Mesenchymal stem cell (in vitro differentiated cells and primary cell): ENCODE measurements around the gene C22orf31.
A peak's percentile ranks its signal among the peaks of the same experiment; 100 is the strongest.

Experiments
- DNase-seq: peaks from one replicate; pipeline ENCODE4 v3.0.0-alpha.2; 2013
- H2AFZ ChIP-seq: one replicate; pipeline ENCODE4 v1.6.1; 2013; ENCODE audit warnings: low read depth, mild to moderate bottlenecking, control low read depth, inconsistent platforms, low read length, moderate library complexity
- H2AK5ac ChIP-seq: 2 replicates; pipeline ENCODE4 v1.6.1; 2013; ENCODE audit warnings: low read length, moderate library complexity, mild to moderate bottlenecking, inconsistent platforms; ENCODE audit not compliant: severe bottlenecking
- H2BK120ac ChIP-seq: one replicate; pipeline ENCODE4 v1.6.1; 2013; ENCODE audit warnings: low read depth, mild to moderate bottlenecking, inconsistent platforms, low read length, moderate library complexity
- H2BK12ac ChIP-seq, 2 experiments: one replicate each; pipeline ENCODE4 v1.6.1; 2013; ENCODE audit warnings: inconsistent platforms in 2 of 2, low read length in 2 of 2, mild to moderate bottlenecking in 2 of 2, moderate library complexity in 2 of 2, control low read depth in 1 of 2
- H2BK15ac ChIP-seq: one replicate; pipeline ENCODE4 v1.6.1; 2013; ENCODE audit warnings: mild to moderate bottlenecking, low read depth, inconsistent platforms; ENCODE audit not compliant: poor library complexity, severe bottlenecking
- H2BK5ac ChIP-seq: 2 replicates; pipeline ENCODE4 v1.6.1; 2013; ENCODE audit warnings: low read depth, mild to moderate bottlenecking, low read length, control low read depth, inconsistent platforms; ENCODE audit not compliant: poor library complexity, severe bottlenecking
- H3K14ac ChIP-seq, 2 experiments: one replicate each; pipeline ENCODE4 v1.6.1; 2013; ENCODE audit warnings: inconsistent platforms in 2 of 2, low read length in 2 of 2, control low read depth in 1 of 2, mild to moderate bottlenecking in 1 of 2, moderate library complexity in 1 of 2
- H3K18ac ChIP-seq, 2 experiments: one replicate each; pipeline ENCODE4 v1.6.1; 2013; ENCODE audit warnings: inconsistent platforms in 2 of 2, low read length in 2 of 2, control low read depth in 1 of 2, low read depth in 1 of 2, mild to moderate bottlenecking in 1 of 2
- H3K23ac ChIP-seq, 2 experiments: one replicate each; pipeline ENCODE4 v1.6.1; 2013; ENCODE audit warnings: inconsistent platforms in 2 of 2, low read length in 2 of 2, mild to moderate bottlenecking in 2 of 2, moderate library complexity in 2 of 2, control low read depth in 1 of 2
- H3K27ac ChIP-seq: 2 replicates; pipeline ENCODE4 v1.5.1; 2013; ENCODE audit warnings: mild to moderate bottlenecking, moderate library complexity, low read length, control low read depth, inconsistent platforms; ENCODE audit not compliant: poor library complexity, severe bottlenecking
- H3K27me3 ChIP-seq, 2 experiments: 2 replicates each; pipeline versions ENCODE4 v1.6.1 to v1.7.0; 2013; ENCODE audit warnings: low read length in 2 of 2, mild to moderate bottlenecking in 2 of 2, moderate library complexity in 2 of 2, control low read depth in 1 of 2, inconsistent platforms in 1 of 2; ENCODE audit not compliant: control insufficient read depth in 1 of 2, insufficient read depth in 1 of 2
- H3K36me3 ChIP-seq, 2 experiments: 2 replicates each; pipeline versions ENCODE4 v1.6.1 to v1.7.0; 2013; ENCODE audit warnings: low read length in 2 of 2, control low read depth in 1 of 2, inconsistent platforms in 1 of 2, low read depth in 1 of 2, mild to moderate bottlenecking in 1 of 2; ENCODE audit not compliant: insufficient read depth in 2 of 2, control insufficient read depth in 1 of 2
- H3K4ac ChIP-seq, 2 experiments: one replicate each; pipeline ENCODE4 v1.6.1; 2013; ENCODE audit warnings: inconsistent platforms in 2 of 2, low read length in 2 of 2, mild to moderate bottlenecking in 2 of 2, moderate library complexity in 2 of 2, control low read depth in 1 of 2, low read depth in 1 of 2
- H3K4me1 ChIP-seq: 2 replicates; pipeline ENCODE4 v1.6.1; 2013; ENCODE audit warnings: low read depth, low read length, control low read depth; ENCODE audit not compliant: control insufficient read depth, insufficient read depth
- H3K4me2 ChIP-seq: 2 replicates; pipeline ENCODE4 v1.6.1; 2013; ENCODE audit warnings: low read length, mild to moderate bottlenecking, inconsistent platforms; ENCODE audit not compliant: poor library complexity, severe bottlenecking
- H3K4me3 ChIP-seq, 2 experiments: 2 replicates each; pipeline versions ENCODE4 v1.5.1 to v1.7.0; 2013; ENCODE audit warnings: low read length in 2 of 2, mild to moderate bottlenecking in 2 of 2, control low read depth in 1 of 2, low read depth in 1 of 2; ENCODE audit not compliant: insufficient read depth in 1 of 2
- H3K79me1 ChIP-seq: replicated peaks from 2 replicates; pipeline ENCODE4 v1.6.1; 2013; ENCODE audit warnings: mild to moderate bottlenecking, control low read depth, low read length, inconsistent platforms; ENCODE audit not compliant: poor library complexity, severe bottlenecking
- H3K9ac ChIP-seq: 2 replicates; pipeline ENCODE4 v1.7.0; 2013; ENCODE audit warnings: mild to moderate bottlenecking, low read length, moderate library complexity
- H3K9me3 ChIP-seq: 2 replicates; pipeline ENCODE4 v1.7.0; 2013; ENCODE audit warnings: mild to moderate bottlenecking, low read length; ENCODE audit not compliant: control insufficient read depth
- H4K8ac ChIP-seq: one replicate; pipeline ENCODE4 v1.6.1; 2013; ENCODE audit warnings: inconsistent platforms, mild to moderate bottlenecking, low read length, moderate library complexity
- H4K91ac ChIP-seq: one replicate; pipeline ENCODE4 v1.6.1; 2013; ENCODE audit warnings: mild to moderate bottlenecking, low read length, inconsistent platforms
- whole genome bisulfite sequencing: methylation state at CpG from one replicate; pipeline ENCODE4 v1.1.7; 2013; ENCODE audit warnings: mixed read lengths; 5-methylcytosine and 5-hydroxymethylcytosine counted together

Gene C22orf31

GRCh38 chr22:29031227-29032011 lies 30.2 kb downstream of the C22orf31 start:
- Histone ChIP-seq H3K4me2 (peak overlapping the region; percentile 65), H4K91ac (peak overlapping the region; percentile 58), H3K27me3 (no peaks in the 10 kb centered on the region), H3K9me3 (no peaks in the 10 kb centered on the region), H3K36me3 (peaks cover 0 to 3% of the 10 kb centered on the region in 2 experiments), H3K18ac (peak overlapping the region; percentile 55 to 84), H3K23ac (no peak overlapping the region), H3K79me1 (peaks cover 37% of the 10 kb centered on the region), H3K14ac (peak overlapping the region in 1 of 2 experiments; percentile 86), H2BK5ac (peak overlapping the region; percentile 97), H3K4ac (peak overlapping the region; percentile 36 to 82), H3K4me1 (peaks cover 25% of the 10 kb centered on the region), H3K27ac (peak overlapping the region; percentile 99), H2BK15ac (peak overlapping the region; percentile 57), H2AK5ac (peak overlapping the region; percentile 77), H2AFZ (peak overlapping the region; percentile 36), H2BK120ac (peak overlapping the region; percentile 94), H3K4me3 (peak overlapping the region in 1 of 2 experiments; percentile 59), H2BK12ac (peak overlapping the region in 1 of 2 experiments; percentile 97), H4K8ac (peak overlapping the region; percentile 81), H3K9ac (peak overlapping the region; percentile 88)
- WGBS = 0% methylated on average over 18 of the region's 18 CpGs
- DNase-seq = peak; percentile 100

- peak overlapping the region; percentile 94 for H4K91ac ChIP-seq
- peak overlapping the region; percentile 18 for H2AFZ ChIP-seq
- H3K36me3 ChIP-seq = peaks cover 0 to 3% of the 10 kb centered on the region in 2 experiments
- H3K4me2 ChIP-seq = peak overlapping the region; percentile 65
- peak overlapping the region; percentile 99 for H3K27ac ChIP-seq
- H3K4ac ChIP-seq = peak overlapping the region; percentile 13 to 92
- H3K18ac ChIP-seq = peak overlapping the region; percentile 84 to 97
- H3K4me1 ChIP-seq = peaks cover 25% of the 10 kb centered on the region
- H3K9me3 ChIP-seq = no peaks in the 10 kb centered on the region
- no peaks in the 10 kb centered on the region for H3K27me3 ChIP-seq
- peak; percentile 85 for DNase-seq
- H3K23ac ChIP-seq = no peak overlapping the region
- no peak overlapping the region for H2AK5ac ChIP-seq
- H3K14ac ChIP-seq = no peak overlapping the region
- H3K4me3 ChIP-seq = peak overlapping the region; percentile 48 to 59
- H3K79me1 ChIP-seq = peaks cover 38% of the 10 kb centered on the region
- WGBS = 0% methylated on average over 8 of the region's 32 CpGs
- H3K9ac ChIP-seq = peak overlapping the region; percentile 88
- H2BK12ac ChIP-seq = peak overlapping the region in 1 of 2 experiments; percentile 98
- peak overlapping the region; percentile 89 for H4K8ac ChIP-seq
- H2BK120ac ChIP-seq = peak overlapping the region; percentile 94
- H2BK15ac ChIP-seq = peak overlapping the region; percentile 95
- peak overlapping the region; percentile 91 for H2BK5ac ChIP-seq
Observed at GRCh38 chr22:29030618-29031226, 30.9 kb downstream of the C22orf31 start.

GRCh38 chr22:29030016-29030617 lies 31.5 kb downstream of the C22orf31 start:
- H3K4ac ChIP-seq = peak overlapping the region in 1 of 2 experiments; percentile 17
- peak overlapping the region; percentile 94 for H2BK120ac ChIP-seq
- 2% methylated on average over 11 of the region's 20 CpGs for WGBS
- peaks cover 0 to 3% of the 10 kb centered on the region in 2 experiments for H3K36me3 ChIP-seq
- no peaks in the 10 kb centered on the region for H3K9me3 ChIP-seq
- peak overlapping the region; percentile 84 to 97 for H3K18ac ChIP-seq
- H3K4me3 ChIP-seq = peak overlapping the region in 1 of 2 experiments; percentile 48
- H3K79me1 ChIP-seq = peaks cover 40% of the 10 kb centered on the region
- H3K23ac ChIP-seq = no peak overlapping the region
- H2BK15ac ChIP-seq = peak overlapping the region; percentile 95
- peak overlapping the region; percentile 91 for H2BK5ac ChIP-seq
- no peak overlapping the region for H3K14ac ChIP-seq
- H4K8ac ChIP-seq = peak overlapping the region; percentile 66
- peak overlapping the region; percentile 63 for H2AK5ac ChIP-seq
- H3K27me3 ChIP-seq = no peaks in the 10 kb centered on the region
- peak overlapping the region; percentile 65 for H3K4me2 ChIP-seq
- peak overlapping the region in 1 of 2 experiments; percentile 59 for H2BK12ac ChIP-seq
- H3K9ac ChIP-seq = peak overlapping the region; percentile 88
- peak overlapping the region; percentile 99 for H3K27ac ChIP-seq
- H2AFZ ChIP-seq = peak overlapping the region; percentile 18
- peak; percentile 43 for DNase-seq
- peaks cover 25% of the 10 kb centered on the region for H3K4me1 ChIP-seq
- H4K91ac ChIP-seq = peak overlapping the region; percentile 81
